Ishikawa (cell line): ENCODE data around the gene PGLYRP4.

Source experiments
- CEBPB ChIP-seq: IDR thresholded peaks from 2 replicates; pipeline ENCODE4 v1.6.1; 2012
- CREB1 ChIP-seq: IDR thresholded peaks from 2 replicates; pipeline ENCODE4 v1.6.1; 2012; ENCODE audit warnings: low read depth
- EGR1 ChIP-seq: IDR thresholded peaks from 2 replicates; pipeline ENCODE4 v1.6.1; 2012
- EP300 ChIP-seq: IDR thresholded peaks from 2 replicates; pipeline ENCODE4 v1.6.1; 2012; ENCODE audit warnings: borderline replicate concordance
- FOXM1 ChIP-seq: IDR thresholded peaks from 2 replicates; pipeline ENCODE4 v1.6.1; 2012; ENCODE audit warnings: low read depth, borderline replicate concordance
- MAX ChIP-seq: IDR thresholded peaks from 2 replicates; pipeline ENCODE4 v1.6.1; 2012
- NFIC ChIP-seq: IDR thresholded peaks from 2 replicates; pipeline ENCODE4 v1.6.1; 2012
- RAD21 ChIP-seq: IDR thresholded peaks from 2 replicates; pipeline ENCODE4 v1.6.1; 2012; ENCODE audit warnings: low read depth
- REST ChIP-seq: IDR thresholded peaks from 2 replicates; pipeline ENCODE4 v1.6.1; 2012; ENCODE audit warnings: low read depth, mild to moderate bottlenecking
- TAF1 ChIP-seq: IDR thresholded peaks from 2 replicates; pipeline ENCODE4 v1.6.1; 2012; ENCODE audit warnings: low read depth, mild to moderate bottlenecking
- TCF12 ChIP-seq: IDR thresholded peaks from 2 replicates; pipeline ENCODE4 v1.6.1; 2012; ENCODE audit warnings: low read depth
- TEAD4 ChIP-seq: IDR thresholded peaks from 2 replicates; pipeline ENCODE4 v1.6.1; 2012
- USF1 ChIP-seq: IDR thresholded peaks from 2 replicates; pipeline ENCODE4 v1.6.1; 2012
- YY1 ChIP-seq: IDR thresholded peaks from 2 replicates; pipeline ENCODE4 v1.6.1; 2012; ENCODE audit warnings: low read depth
- ZBTB7A ChIP-seq: IDR thresholded peaks from 2 replicates; pipeline ENCODE4 v1.6.1; 2012; ENCODE audit warnings: low read depth

Gene PGLYRP4

GRCh38 chr1:153344718-153345025 lies 4.0 kb downstream of the PGLYRP4 start:
- no peak for TF ChIP-seq CEBPB
- TF ChIP-seq TEAD4, result no peak
- no peak for TF ChIP-seq MAX
- no peak for TF ChIP-seq EGR1
- no peak for TF ChIP-seq ZBTB7A

GRCh38 chr1:153343811-153344717 lies 4.6 kb downstream of the PGLYRP4 start:
- TF ChIP-seq EGR1 (no peak), TCF12 (no peak), CREB1 (no peak), EP300 (no peak), USF1 (no peak), CEBPB (no peak), RAD21 (no peak), REST (no peak), ZBTB7A (no peak), TAF1 (no peak), YY1 (no peak), TEAD4 (no peak), FOXM1 (no peak), NFIC (no peak), MAX (no peak)

GRCh38 chr1:153343040-153343681 lies 5.5 kb downstream of the PGLYRP4 start:
- TF ChIP-seq TEAD4 (no peak), RAD21 (no peak), MAX (no peak), EGR1 (no peak), CEBPB (no peak), TAF1 (no peak), YY1 (no peak)

GRCh38 chr1:153342178-153342577 lies 6.5 kb downstream of the PGLYRP4 start:
- TF ChIP-seq TEAD4 (no peak), TCF12 (no peak), TAF1 (no peak), YY1 (no peak), FOXM1 (no peak), NFIC (no peak), EP300 (no peak), ZBTB7A (no peak), MAX (no peak), RAD21 (no peak), CREB1 (no peak), REST (no peak), EGR1 (no peak), CEBPB (no peak), USF1 (no peak)

- no peak for TF ChIP-seq REST
- TF ChIP-seq RAD21, result no peak
- TF ChIP-seq TEAD4, result no peak
- no peak for TF ChIP-seq USF1
- TF ChIP-seq EGR1, result no peak
- TF ChIP-seq CEBPB, result no peak
- TF ChIP-seq MAX, result no peak
- no peak for TF ChIP-seq NFIC
- no peak for TF ChIP-seq YY1
These were observed 7.2 kb downstream of the PGLYRP4 start for GRCh38 chr1:153341431-153341934.
